HL-60/S4 treated with retinoic acid at 250 ng/mL for 4 days and 3 days (cell line): Measurements from ENCODE around the gene MAP9.
"Not testable (repeated sequence)": the region's sequence is repeated elsewhere in the genome, so short reads cannot be mapped to it uniquely, and the experiment has no call there.

ENCODE experiments used
- in situ Hi-C: fragments of 300-500 bp; cut with MboI; formaldehyde crosslinking; loops from 2 replicates; pipeline ENCODE4 v1.7.0; 2022; ENCODE audit warnings: low sequenced_read_pairs

MAP9 gene

DNA sequence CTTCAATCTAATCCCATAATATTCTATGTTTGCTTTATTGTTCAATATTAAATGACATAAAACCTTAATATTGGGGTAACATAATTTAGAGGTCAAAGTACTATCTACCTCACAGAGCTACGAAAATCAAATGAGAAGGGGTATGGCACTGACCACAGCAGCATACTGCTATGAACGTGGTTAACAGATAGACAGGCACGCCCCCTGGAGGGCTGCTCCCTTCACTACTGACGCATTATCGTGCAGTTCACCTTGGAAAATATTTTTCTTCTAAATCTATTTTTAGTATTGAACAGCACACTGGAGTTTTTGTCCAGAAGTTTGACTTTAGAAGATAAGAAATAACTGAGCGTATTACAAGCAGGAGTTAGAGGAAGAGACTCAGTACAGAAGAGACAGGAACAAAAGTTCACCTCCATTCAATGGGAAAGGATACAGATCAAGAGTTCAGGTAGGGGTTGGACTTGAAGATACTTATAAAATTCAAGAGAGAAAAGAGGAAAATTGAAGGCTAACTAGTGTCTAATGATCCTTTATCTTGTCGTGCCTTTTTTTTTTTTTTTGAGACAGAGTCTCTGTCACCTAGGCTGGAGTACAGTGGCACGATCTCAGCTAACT is 22.7 kb downstream of the MAP9 start:
- in situ Hi-C loops, result no loop called here

- in situ Hi-C loops, result no loop called here
Observed at GRCh38 chr4:155342142-155342541, 34.6 kb downstream of the MAP9 start.

DNA sequence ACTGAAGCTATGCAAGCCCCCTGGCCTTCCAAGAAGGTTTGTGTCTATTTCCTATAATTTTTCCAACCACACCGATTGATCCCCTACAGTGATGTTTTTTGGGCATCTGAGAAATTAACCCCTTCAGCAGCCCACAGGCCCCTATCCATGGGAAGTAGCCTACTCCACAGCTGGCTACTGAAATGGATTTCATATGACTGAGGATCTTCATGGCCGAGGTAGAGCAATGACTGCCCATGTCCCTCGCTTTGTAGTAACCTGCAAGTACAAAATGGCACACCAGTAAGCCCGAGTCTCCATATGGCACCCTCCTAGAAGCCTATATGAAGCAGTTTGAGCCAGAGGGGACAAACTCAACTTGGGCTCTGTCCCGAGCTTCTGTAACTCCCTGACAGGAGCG is 36.8 kb downstream of the MAP9 start:
- in situ Hi-C loops, result no loop called here

DNA sequence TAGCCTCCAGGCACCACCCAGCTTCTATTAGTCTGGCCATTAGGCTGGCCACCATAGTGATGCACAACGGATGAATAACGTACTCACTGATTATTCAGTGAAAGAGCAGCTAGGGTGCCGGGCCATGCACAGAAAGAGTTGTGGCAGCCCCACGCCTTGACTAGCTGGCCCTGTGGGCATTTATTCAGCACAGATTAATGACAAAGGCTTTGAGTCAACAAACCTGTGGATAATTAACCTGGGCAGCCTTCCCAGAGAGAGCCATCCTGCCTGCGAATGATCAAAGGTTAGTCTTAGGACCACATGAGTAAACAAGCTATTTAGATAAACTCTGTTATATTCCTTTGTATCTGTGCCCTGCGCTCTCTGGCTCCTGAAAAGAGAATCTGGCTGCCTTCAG is 37.2 kb downstream of the MAP9 start:
- in situ Hi-C loops, result no loop called here

DNA sequence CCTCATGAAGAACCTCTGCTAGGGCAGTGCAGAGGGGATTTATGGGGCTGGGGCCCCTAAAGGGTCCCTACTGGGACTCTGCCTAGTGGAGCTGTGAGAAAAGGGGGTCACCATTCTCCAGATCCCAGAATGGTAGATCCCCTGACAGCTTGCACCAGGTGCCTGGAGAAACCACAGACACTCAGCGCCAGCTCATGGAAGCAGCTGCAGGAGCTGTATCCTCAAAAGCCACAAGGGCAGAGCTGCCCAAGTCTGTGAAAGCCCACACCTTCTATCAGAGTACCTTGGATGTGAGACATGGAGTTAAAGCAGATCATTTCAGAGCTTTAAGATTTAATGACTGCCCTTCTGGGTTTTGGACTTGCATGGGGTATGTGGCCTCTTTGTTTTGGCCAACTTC is 38.6 kb downstream of the MAP9 start:
- in situ Hi-C loops, result no loop called here

- in situ Hi-C loops, result no loop called here
Observed at GRCh38 chr4:155336242-155336641, 40.5 kb downstream of the MAP9 start.

DNA sequence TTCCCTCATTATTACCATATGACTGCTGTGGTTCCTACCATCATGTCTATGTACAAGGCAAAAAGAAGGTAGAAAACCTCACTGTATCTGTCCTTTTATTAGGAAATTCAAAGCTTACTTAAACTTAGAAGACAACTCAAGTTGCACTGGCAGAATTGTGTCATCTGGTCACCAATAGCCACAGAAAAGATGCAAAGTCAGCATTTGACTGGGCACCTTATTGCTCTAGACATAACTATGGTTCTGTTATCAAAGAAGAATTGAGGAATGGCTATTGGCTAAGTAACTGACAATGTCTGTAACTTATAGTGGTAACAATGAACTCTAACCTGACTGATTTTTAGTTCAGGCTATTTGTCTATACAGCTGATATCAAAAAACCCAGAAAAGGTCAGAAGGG is 45.3 kb downstream of the MAP9 start:
- in situ Hi-C loops, result no loop called here

DNA sequence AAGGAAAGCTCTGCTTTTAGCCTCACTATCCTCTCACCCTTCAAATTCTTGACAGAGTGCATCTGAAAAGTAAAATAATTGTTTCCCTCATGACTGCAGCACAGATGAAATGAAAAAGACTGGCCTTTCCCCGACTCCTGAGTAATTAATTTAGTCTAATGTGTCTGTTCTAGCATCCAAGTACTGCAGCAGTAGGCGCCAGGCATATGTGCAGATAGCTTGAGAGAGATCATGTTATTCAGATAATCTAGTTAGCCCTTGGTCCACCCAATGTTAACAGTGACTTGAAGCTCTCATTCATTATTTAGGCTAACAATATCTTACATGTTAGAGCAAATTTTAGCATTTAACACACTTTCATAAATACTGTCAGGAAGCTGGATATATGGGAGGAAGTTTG is 54.0 kb downstream of the MAP9 start:
- in situ Hi-C loops, result no loop called here

DNA sequence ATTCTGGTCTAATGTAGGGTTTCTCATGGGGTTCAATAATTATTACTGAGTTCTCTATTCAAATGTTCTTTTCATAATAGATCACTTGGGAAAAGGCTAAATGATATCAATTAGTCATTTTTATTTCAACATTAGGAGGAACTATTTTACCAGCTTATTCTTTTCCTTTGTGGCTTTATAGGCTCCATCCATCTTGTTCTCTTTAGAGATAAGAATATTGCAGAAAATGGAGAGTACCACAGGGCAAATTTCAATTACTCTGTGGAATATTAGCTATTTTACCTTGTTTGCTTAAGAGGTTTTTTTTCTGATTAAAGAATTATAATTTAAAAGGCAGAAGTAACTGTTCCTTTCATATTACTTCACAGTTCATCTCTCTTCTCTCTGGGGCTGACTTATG is 55.8 kb downstream of the MAP9 start:
- in situ Hi-C loops, result no loop called here

GRCh38 chr4:155319516-155319915 is 57.2 kb downstream of the MAP9 start:
- in situ Hi-C loops, result no loop called here

- in situ Hi-C loops, result not testable (repeated sequence)
Observed at GRCh38 chr4:155312027-155312426, 64.7 kb downstream of the MAP9 start.

- in situ Hi-C loops, result no loop called here
Observed at GRCh38 chr4:155307731-155308277, 69.0 kb downstream of the MAP9 start.

GRCh38 chr4:155305619-155306018 is 71.1 kb downstream of the MAP9 start:
- in situ Hi-C loops, result no loop called here

DNA sequence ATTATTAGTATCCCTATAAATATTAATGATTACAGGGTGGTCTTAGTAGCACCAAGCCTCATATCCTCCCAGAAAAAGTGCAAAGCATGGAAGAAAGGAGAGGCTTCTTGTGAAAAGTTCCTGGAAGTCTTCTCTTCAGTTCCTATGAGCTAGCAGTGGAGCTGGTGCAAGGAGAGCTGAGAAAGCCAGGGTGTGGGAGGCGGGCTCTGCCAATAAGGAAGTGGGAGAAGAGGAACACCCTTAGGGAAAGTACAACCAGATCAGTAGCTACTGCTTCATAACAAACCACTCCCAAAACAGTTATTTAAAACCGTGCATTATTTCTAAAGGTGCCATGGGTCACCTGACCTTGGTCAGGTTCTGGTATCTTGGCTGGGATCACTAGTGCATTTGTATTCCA is 72.4 kb downstream of the MAP9 start:
- in situ Hi-C loops, result no loop called here

DNA sequence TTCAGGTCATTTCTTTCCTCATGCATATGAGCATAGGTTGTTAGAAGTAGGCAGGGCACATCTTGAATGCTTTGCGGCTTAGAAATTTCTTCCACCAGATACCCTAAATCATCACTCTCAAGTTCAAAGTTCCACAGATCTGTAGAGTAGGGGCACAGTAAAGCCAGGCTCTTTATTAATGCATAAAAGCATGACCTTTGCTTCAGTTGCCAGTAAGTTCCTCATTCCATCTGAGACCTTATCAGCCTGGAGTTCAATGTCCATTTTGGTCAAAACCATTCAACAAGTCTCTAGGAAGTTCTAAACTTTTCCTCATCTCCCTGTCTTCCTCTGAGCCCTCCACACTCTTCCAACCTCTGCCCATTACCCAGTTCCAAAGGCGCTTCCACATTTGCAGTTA is 77.7 kb downstream of the MAP9 start:
- in situ Hi-C loops, result no loop called here
